GM18868 (cell line): ENCODE data around the gene SPATA2L.
"Not testable (repeated sequence)": the region's sequence is repeated elsewhere in the genome, so short reads cannot be mapped to it uniquely, and the experiment has no call there.

Experiments used
- ATAC-seq: cut with Tn5 transposase; IDR thresholded peaks from one replicate; pipeline ENCODE4 v1.9.1; 2021; ENCODE audit warnings: mild to moderate bottlenecking, moderate library complexity; ENCODE audit not compliant: unreplicated experiment

Gene SPATA2L

GRCh38 chr16:89708481-89708931 is 7.0 kb upstream of the SPATA2L start:
- ATAC-seq = no peak

GRCh38 chr16:89707695-89708094 is 6.2 kb upstream of the SPATA2L start:
- no peak for ATAC-seq

- ATAC-seq = no peak
These were observed 5.2 kb upstream of the SPATA2L start for GRCh38 chr16:89706518-89707260.

GRCh38 chr16:89705006-89705405 is 3.5 kb upstream of the SPATA2L start:
- ATAC-seq = no peak

GRCh38 chr16:89704281-89704680 is 2.8 kb upstream of the SPATA2L start:
- ATAC-seq = no peak

GRCh38 chr16:89700649-89701424 is 668 bp downstream of the SPATA2L start:
- ATAC-seq = no peak

GRCh38 chr16:89700100-89700648 is 1.3 kb downstream of the SPATA2L start:
- peak; percentile 43 for ATAC-seq

- ATAC-seq = not testable (repeated sequence)
These were observed 1.8 kb downstream of the SPATA2L start for GRCh38 chr16:89699629-89700099.

GRCh38 chr16:89698717-89699116 is 2.8 kb downstream of the SPATA2L start:
- not testable (repeated sequence) for ATAC-seq

GRCh38 chr16:89697616-89698331 is 3.7 kb downstream of the SPATA2L start:
- ATAC-seq = no peak

GRCh38 chr16:89697161-89697615 is 4.3 kb downstream of the SPATA2L start:
- no peak for ATAC-seq

GRCh38 chr16:89696670-89697128 is 4.8 kb downstream of the SPATA2L start:
- ATAC-seq = no peak

- ATAC-seq = no peak
These were observed 5.4 kb downstream of the SPATA2L start for GRCh38 chr16:89695875-89696669.

GRCh38 chr16:89695086-89695874 is 6.2 kb downstream of the SPATA2L start:
- ATAC-seq = no peak

GRCh38 chr16:89694784-89695085 is 6.8 kb downstream of the SPATA2L start:
- ATAC-seq = not testable (repeated sequence)

- no peak for ATAC-seq
These were observed 7.3 kb downstream of the SPATA2L start for GRCh38 chr16:89693931-89694783.

- no peak for ATAC-seq
These were observed 8.2 kb downstream of the SPATA2L start for GRCh38 chr16:89693289-89693731.

- ATAC-seq = no peak
These were observed 9.4 kb downstream of the SPATA2L start for GRCh38 chr16:89691986-89692569.
